NB4 (cell line): ENCODE results near the gene MTF1.
"Not testable (repeated sequence)": the region's sequence is repeated elsewhere in the genome, so short reads cannot be mapped to it uniquely, and the experiment has no call there.

ENCODE experiments used
- MYC ChIP-seq: IDR thresholded peaks from 2 replicates; pipeline ENCODE4 v1.6.1; 2011; ENCODE audit warnings: low read depth, low read length
- POLR2A ChIP-seq: IDR thresholded peaks from 2 replicates; pipeline ENCODE4 v1.6.1; 2011; ENCODE audit warnings: mild to moderate bottlenecking; ENCODE audit not compliant: insufficient read length; ENCODE audit errors: extremely low read depth
- TF ChIP-seq, protein P1 (sequence below): IDR thresholded peaks from one replicate; pipeline ENCODE4 v1.5.1; 2012; ENCODE audit warnings: low read depth, low read length
- TF ChIP-seq, protein P2 (sequence below): IDR thresholded peaks from 2 replicates; pipeline ENCODE4 v1.6.1; 2011; ENCODE audit warnings: low read depth, low read length

DNA sequence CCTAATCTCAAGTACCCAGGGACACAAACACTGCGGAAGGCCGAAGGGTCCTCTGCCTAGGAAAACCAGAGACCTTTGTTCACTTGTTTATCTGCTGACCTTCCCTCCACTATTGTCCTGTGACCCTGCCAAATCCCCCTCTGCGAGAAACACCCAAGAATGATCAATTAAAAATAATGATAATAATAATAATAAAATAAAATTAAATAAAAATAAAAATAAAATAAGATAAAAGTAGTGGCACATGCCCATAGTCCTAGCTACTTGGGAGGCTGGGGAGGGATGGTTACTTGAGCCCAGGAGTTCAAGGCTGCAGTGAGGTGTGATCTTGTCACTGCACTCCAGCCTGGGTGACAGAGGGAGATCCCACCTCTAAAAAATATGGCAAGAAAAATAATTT is 38.2 kb upstream of the MTF1 start:
- TF ChIP-seq, protein P1, sequence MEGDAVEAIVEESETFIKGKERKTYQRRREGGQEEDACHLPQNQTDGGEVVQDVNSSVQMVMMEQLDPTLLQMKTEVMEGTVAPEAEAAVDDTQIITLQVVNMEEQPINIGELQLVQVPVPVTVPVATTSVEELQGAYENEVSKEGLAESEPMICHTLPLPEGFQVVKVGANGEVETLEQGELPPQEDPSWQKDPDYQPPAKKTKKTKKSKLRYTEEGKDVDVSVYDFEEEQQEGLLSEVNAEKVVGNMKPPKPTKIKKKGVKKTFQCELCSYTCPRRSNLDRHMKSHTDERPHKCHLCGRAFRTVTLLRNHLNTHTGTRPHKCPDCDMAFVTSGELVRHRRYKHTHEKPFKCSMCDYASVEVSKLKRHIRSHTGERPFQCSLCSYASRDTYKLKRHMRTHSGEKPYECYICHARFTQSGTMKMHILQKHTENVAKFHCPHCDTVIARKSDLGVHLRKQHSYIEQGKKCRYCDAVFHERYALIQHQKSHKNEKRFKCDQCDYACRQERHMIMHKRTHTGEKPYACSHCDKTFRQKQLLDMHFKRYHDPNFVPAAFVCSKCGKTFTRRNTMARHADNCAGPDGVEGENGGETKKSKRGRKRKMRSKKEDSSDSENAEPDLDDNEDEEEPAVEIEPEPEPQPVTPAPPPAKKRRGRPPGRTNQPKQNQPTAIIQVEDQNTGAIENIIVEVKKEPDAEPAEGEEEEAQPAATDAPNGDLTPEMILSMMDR: not testable (repeated sequence)
- not testable (repeated sequence) for TF ChIP-seq POLR2A, MYC
- TF ChIP-seq, protein P2, sequence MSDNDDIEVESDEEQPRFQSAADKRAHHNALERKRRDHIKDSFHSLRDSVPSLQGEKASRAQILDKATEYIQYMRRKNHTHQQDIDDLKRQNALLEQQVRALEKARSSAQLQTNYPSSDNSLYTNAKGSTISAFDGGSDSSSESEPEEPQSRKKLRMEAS: not testable (repeated sequence)
